C4-2B (cell line): ENCODE data around the gene ZC3H8.

Source experiments
- CTCF ChIP-seq: fragments of 450-650 bp; conservative IDR thresholded peaks from 2 replicates; pipeline ENCODE4 v1.5.1; 2017; ENCODE audit warnings: mild to moderate bottlenecking
- ZFX ChIP-seq: fragments of 450-650 bp; IDR thresholded peaks from 2 replicates; pipeline ENCODE4 v1.6.1; 2017

- no peak for TF ChIP-seq CTCF
- no peak for TF ChIP-seq ZFX
Observed at GRCh38 chr2:112262876-112263275, 8.0 kb upstream of the ZC3H8 start.
